HL-60 (cell line): ENCODE measurements around the gene DPP10.

ENCODE experiments used
- CTCF ChIP-seq: IDR thresholded peaks from one replicate; pipeline ENCODE4 v1.5.1; 2011; ENCODE audit warnings: low read length, control low read depth, inconsistent platforms; ENCODE audit not compliant: insufficient read depth
- POLR2AphosphoS5 ChIP-seq: IDR thresholded peaks from 2 replicates; pipeline ENCODE4 v1.6.1; 2012; ENCODE audit warnings: low read depth
- REST ChIP-seq: IDR thresholded peaks from 2 replicates; pipeline ENCODE4 v1.6.1; 2012; ENCODE audit warnings: low read depth; ENCODE audit not compliant: insufficient replicate concordance
- SPI1 ChIP-seq: IDR thresholded peaks from 2 replicates; pipeline ENCODE4 v1.6.1; 2012; ENCODE audit warnings: low read depth, mild to moderate bottlenecking, borderline replicate concordance

DNA sequence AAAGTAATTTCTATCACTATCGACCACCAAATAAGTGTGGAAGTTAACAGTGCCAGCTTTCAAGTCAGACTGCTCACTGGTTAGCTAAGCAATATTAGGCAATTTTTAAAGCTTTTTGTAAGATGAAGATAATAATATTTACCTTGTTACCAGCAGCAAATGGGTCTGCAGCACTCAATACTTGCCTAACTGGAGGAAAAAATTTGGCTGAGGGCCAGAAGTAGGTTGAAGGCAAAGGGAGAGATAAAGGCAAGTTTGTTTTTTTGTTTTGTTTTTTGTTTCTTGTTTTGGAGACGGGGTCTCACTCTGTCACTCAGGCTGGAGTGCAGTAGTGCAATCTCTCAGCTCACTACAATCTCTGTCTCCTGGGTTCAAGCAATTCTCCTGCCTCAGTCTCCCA is 675.9 kb downstream of the DPP10 start:
- TF ChIP-seq CTCF (no peak), POLR2AphosphoS5 (no peak), REST (no peak), SPI1 (no peak)
